ENCODE results near the gene EVL.

The EVL gene

GRCh38 chr14:100159094-100159864, 94.1 kb downstream of the EVL start, which contains the start of gene DEGS2:
TSS of gene DEGS2 (minus strand) at chr14:100159645. CDS start at chr14:100159587, 58 bp downstream.
- Histone ChIP-seq H2AFZ (ENCODE audit: low read length) (no peak within 1 kb of the TSS), H3K36me3 (ENCODE audit: insufficient read depth, low read length) (no peaks in the 10 kb centered on the region), H3K9ac (ENCODE audit: low read depth, low read length, poor library complexity, severe bottlenecking) (no peak within 1 kb of the TSS), H3K9me3 (ENCODE audit: insufficient read depth, low read depth, low read length) (no peaks in the 10 kb centered on the region; the same call in 1 of the 2 replicates), H3K4me2 (ENCODE audit: low read depth, low read length, poor library complexity, severe bottlenecking) (no peak within 1 kb of the TSS), H3F3A (ENCODE audit: low read depth) (no peaks in the 10 kb centered on the region), H3K79me2 (ENCODE audit: insufficient read depth, low read length) (no peaks in the 10 kb centered on the region), H3K4me3 (ENCODE audit: low read length, poor library complexity, severe bottlenecking) (no peak within 1 kb of the TSS), H3K27me3 (ENCODE audit: insufficient read depth, low read length, poor library complexity, severe bottlenecking) (no peaks in the 10 kb centered on the region), H4K20me1 (ENCODE audit: insufficient read depth, low read length, poor library complexity, severe bottlenecking) (no peaks in the 10 kb centered on the region), H3K4me1 (ENCODE audit: insufficient read depth, low read length, poor library complexity, severe bottlenecking) (no peaks in the 10 kb centered on the region), H3K9me2 (replicated peaks; ENCODE audit: low read depth, low read length) (no peaks in the 10 kb centered on the region)
- TF ChIP-seq, protein P1, sequence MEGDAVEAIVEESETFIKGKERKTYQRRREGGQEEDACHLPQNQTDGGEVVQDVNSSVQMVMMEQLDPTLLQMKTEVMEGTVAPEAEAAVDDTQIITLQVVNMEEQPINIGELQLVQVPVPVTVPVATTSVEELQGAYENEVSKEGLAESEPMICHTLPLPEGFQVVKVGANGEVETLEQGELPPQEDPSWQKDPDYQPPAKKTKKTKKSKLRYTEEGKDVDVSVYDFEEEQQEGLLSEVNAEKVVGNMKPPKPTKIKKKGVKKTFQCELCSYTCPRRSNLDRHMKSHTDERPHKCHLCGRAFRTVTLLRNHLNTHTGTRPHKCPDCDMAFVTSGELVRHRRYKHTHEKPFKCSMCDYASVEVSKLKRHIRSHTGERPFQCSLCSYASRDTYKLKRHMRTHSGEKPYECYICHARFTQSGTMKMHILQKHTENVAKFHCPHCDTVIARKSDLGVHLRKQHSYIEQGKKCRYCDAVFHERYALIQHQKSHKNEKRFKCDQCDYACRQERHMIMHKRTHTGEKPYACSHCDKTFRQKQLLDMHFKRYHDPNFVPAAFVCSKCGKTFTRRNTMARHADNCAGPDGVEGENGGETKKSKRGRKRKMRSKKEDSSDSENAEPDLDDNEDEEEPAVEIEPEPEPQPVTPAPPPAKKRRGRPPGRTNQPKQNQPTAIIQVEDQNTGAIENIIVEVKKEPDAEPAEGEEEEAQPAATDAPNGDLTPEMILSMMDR (conservative IDR thresholded peaks at IDR 0.05; ENCODE audit: low read length): no peak
- TF ChIP-seq EZH2phosphoT487 (IDR thresholded peaks at IDR 0.05; ENCODE audit: borderline replicate concordance): no peak

GRCh38 chr14:100159865-100160533, 94.8 kb downstream of the EVL start:
- no peak for TF ChIP-seq EZH2phosphoT487 (IDR thresholded peaks at IDR 0.05; ENCODE audit: borderline replicate concordance)
- TF ChIP-seq, protein P1 (conservative IDR thresholded peaks at IDR 0.05; ENCODE audit: low read length): no peak
- Histone ChIP-seq H3K9ac (ENCODE audit: low read depth, low read length, poor library complexity, severe bottlenecking) (no peak overlapping the region), H3K4me3 (ENCODE audit: low read length, poor library complexity, severe bottlenecking) (no peak overlapping the region), H3F3A (ENCODE audit: low read depth) (peaks cover 2% of the 10 kb centered on the region; the same call in 1 of the 2 replicates), H3K79me2 (ENCODE audit: insufficient read depth, low read length) (no peaks in the 10 kb centered on the region), H4K20me1 (ENCODE audit: insufficient read depth, low read length, poor library complexity, severe bottlenecking) (no peaks in the 10 kb centered on the region), H3K4me1 (ENCODE audit: insufficient read depth, low read length, poor library complexity, severe bottlenecking) (no peaks in the 10 kb centered on the region), H3K36me3 (ENCODE audit: insufficient read depth, low read length) (no peaks in the 10 kb centered on the region), H3K9me3 (ENCODE audit: insufficient read depth, low read depth, low read length) (no peaks in the 10 kb centered on the region), H2AFZ (ENCODE audit: low read length) (no peak overlapping the region), H3K9me2 (replicated peaks; ENCODE audit: low read depth, low read length) (no peaks in the 10 kb centered on the region), H3K27me3 (ENCODE audit: insufficient read depth, low read length, poor library complexity, severe bottlenecking) (no peaks in the 10 kb centered on the region), H3K4me2 (ENCODE audit: low read depth, low read length, poor library complexity, severe bottlenecking) (no peak overlapping the region)

DNA sequence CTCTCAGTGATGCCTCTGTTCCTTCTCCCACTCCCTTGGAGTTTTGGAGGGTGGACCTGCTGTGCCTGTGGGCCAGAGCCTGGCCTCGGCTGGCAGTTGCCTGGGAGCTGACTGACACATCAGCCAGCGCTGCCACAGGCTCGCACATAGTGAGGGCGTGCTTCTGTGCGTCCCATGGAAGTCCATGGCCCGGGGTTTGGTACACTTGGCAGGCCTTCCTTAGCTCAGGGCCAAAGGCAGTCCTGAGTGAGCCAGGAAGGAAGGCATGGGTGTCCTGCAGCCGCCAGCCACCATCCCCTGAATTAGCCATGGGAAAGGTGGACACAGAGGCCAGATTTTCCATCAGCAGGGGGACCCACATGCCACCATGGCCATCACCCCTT, 95.3 kb downstream of the EVL start:
- no peak overlapping the region for H3K4me3 ChIP-seq (ENCODE audit: low read length, poor library complexity, severe bottlenecking)

More for the DNA sequence above, 95.3 kb downstream of the EVL start:
- Histone ChIP-seq H3K9me2 (replicated peaks; ENCODE audit: low read depth, low read length) (no peaks in the 10 kb centered on the region), H3K36me3 (ENCODE audit: insufficient read depth, low read length) (no peaks in the 10 kb centered on the region), H4K20me1 (ENCODE audit: insufficient read depth, low read length, poor library complexity, severe bottlenecking) (no peaks in the 10 kb centered on the region), H2AFZ (ENCODE audit: low read length) (no peak overlapping the region), H3K9me3 (ENCODE audit: insufficient read depth, low read depth, low read length) (no peaks in the 10 kb centered on the region), H3K4me1 (ENCODE audit: insufficient read depth, low read length, poor library complexity, severe bottlenecking) (no peaks in the 10 kb centered on the region), H3K79me2 (ENCODE audit: insufficient read depth, low read length) (no peaks in the 10 kb centered on the region), H3K9ac (ENCODE audit: low read depth, low read length, poor library complexity, severe bottlenecking) (no peak overlapping the region), H3F3A (ENCODE audit: low read depth) (peaks cover 2% of the 10 kb centered on the region; the same call in 1 of the 2 replicates), H3K4me2 (ENCODE audit: low read depth, low read length, poor library complexity, severe bottlenecking) (no peak overlapping the region), H3K27me3 (ENCODE audit: insufficient read depth, low read length, poor library complexity, severe bottlenecking) (no peaks in the 10 kb centered on the region)
- TF ChIP-seq, protein P1 (conservative IDR thresholded peaks at IDR 0.05; ENCODE audit: low read length): no peak
- TF ChIP-seq EZH2phosphoT487 (IDR thresholded peaks at IDR 0.05; ENCODE audit: borderline replicate concordance): no peak

All from Loucy (cell line).